GM20431 (cell line): Measurements from ENCODE around the gene SAT1.

Source experiments
- in situ Hi-C: fragments of 300-500 bp; cut with MseI, MboI; formaldehyde crosslinking; loops from one replicate; pipeline ENCODE4 v1.15.0; 2020; ENCODE audit warnings: low sequenced_read_pairs; ENCODE audit not compliant: unreplicated experiment

Gene SAT1

GRCh38 chrX:23773601-23774175 is 9.3 kb upstream of the SAT1 start:
- in situ Hi-C loops: no loop called here

DNA sequence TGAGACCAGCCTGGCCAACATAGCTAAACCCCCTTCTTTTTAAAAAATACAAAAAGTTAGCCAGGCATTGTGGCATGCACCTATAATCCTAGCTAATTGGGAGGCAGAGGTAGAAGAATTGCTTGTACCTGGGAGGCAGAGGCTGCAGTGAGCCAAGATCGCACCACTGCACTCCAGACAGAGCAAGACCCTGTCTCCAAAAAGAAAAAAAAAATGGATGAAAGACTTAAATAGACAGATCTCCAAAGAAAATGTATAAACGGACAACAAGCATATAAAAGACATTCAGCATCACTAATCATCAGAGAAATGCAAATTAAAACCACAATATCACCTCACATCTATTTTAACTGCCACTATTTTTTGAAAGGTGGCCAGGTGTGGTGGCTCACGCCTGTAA is 6.6 kb upstream of the SAT1 start:
- in situ Hi-C loops: no loop called here

DNA sequence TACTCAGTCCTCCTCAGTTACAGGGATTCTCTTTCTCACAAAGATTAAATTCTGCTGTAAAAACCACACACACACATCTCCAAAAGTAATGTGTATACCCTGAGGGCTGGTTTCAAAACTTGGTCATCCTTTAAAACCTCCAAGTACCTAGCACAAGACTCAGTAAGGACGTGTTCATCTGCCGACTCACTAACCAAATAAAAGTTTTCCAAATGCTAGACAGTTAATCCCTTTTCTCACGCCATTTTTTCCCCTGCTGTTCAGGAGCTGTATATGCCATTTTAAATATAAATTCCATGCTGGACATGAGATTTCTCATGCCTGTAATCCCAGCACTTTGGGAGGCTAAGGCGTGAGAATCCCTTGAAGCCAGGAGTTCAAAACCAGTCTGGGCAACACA is 3.9 kb upstream of the SAT1 start:
- in situ Hi-C loops: no loop called here

GRCh38 chrX:23782455-23782854 is 518 bp upstream of the SAT1 start:
- in situ Hi-C loops: no loop called here

DNA sequence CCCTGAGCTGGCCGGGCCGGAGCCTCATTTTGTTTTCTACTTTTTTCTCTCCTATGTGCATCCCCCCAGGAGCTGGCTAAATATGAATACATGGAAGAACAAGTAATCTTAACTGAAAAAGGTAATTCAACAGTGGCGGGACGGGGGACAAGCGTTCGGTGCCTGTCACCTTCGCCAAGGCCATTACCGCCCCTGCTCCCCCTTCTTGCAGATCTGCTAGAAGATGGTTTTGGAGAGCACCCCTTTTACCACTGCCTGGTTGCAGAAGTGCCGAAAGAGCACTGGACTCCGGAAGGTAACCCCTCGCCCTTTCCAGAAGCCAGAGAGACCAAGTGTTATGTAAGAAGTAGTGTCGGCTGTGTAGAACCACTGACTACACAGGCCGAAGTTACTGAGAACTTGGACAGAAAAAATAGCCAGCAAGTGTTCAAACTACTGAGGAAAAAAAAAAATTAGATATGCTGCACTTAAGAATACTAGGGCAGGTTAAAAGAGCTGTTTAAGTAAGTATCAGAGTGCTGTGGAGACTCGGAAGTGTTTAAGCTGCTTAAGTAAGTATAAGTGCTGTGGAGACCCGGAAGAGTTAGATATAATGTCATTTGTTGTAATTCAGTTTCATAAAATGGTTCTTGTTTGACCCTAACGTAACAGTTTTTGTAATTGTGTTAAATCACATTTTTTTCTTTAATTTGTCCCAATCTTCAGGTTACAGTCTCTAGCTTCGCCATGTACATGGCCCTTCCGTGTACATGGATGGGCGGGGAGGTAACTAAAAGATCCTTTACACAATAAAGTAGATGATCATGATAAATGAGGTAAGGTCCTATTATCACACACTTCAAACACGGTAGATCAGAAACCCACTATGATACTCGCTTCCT is 856 bp downstream of the SAT1 start:
- in situ Hi-C loops: no loop called here

GRCh38 chrX:23784470-23785331 is 1.7 kb downstream of the SAT1 start:
- in situ Hi-C loops: no loop called here

DNA sequence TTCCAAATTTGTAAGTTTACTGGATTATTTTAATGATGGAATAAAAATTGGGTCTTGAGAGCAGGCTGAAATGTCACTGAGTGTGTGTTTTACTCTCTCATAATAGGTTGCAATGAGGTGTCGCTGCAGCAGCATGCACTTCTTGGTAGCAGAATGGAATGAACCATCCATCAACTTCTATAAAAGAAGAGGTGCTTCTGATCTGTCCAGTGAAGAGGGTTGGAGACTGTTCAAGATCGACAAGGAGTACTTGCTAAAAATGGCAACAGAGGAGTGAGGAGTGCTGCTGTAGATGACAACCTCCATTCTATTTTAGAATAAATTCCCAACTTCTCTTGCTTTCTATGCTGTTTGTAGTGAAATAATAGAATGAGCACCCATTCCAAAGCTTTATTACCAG is 2.6 kb downstream of the SAT1 start:
- in situ Hi-C loops: no loop called here

DNA sequence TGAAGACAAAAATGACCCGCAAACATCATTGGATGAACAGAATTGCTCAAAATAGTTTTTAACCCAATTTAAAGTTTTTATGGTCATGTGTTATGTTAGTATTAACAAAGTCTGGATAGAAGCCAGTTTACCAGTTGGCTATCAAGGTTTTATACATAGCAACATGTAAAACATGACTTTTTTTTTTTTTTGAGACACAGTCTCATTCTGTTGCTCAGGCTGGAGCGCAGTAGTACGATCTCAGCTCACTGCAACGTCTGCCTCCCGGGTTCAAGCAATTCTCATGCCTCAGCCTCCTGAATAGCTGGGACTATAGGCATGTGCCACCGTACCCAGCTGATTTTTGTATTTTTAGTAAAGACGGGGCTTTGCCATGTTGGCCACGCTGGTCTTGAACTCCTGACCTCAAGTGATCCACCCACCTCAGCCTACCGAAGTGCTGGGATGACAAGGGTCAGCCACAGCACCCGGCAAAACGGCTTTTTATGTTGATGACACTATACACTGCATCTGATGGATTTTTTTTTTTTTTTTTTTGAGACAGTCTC is 3.4 kb downstream of the SAT1 start:
- in situ Hi-C loops: no loop called here

GRCh38 chrX:23787745-23788118 is 4.8 kb downstream of the SAT1 start:
- in situ Hi-C loops: no loop called here

DNA sequence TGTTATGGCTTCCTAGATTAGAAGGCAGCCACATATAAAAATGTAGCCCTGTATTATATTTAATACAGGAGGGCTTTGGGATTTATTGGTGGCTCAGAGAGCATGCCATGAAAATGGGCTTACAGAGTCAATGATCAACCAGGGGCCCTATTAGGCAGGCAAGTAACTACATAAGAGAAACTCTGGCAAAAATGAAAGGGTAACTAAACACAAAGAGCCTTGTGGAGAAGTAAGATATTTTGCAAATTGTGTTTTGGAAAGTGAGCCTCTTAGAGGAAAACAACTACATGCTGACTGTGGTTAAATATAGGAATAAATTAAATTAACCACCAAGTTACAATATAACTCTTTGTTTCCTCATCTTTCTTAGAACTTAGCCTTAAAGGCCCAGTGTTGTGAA is 5.5 kb downstream of the SAT1 start:
- in situ Hi-C loops: no loop called here

DNA sequence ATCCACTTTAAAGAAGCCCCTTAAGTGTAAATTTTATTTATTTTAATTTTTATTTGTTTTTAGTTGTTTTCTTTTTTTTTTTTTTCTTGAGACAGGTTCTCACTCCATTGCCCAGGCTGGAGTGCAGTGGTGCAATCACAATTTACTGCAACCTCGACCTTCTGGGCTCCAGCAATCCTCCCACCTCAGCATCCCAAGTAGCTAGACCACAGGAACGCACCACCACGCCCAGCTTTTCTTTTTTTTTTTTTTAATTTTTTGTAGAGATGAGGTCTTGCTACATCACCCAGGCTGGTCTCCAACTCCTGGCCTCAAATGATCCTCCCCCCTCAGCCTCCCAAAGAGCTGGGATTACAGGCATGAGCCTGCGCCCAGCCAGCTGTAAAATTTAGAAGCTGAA is 6.0 kb downstream of the SAT1 start:
- in situ Hi-C loops: no loop called here

DNA sequence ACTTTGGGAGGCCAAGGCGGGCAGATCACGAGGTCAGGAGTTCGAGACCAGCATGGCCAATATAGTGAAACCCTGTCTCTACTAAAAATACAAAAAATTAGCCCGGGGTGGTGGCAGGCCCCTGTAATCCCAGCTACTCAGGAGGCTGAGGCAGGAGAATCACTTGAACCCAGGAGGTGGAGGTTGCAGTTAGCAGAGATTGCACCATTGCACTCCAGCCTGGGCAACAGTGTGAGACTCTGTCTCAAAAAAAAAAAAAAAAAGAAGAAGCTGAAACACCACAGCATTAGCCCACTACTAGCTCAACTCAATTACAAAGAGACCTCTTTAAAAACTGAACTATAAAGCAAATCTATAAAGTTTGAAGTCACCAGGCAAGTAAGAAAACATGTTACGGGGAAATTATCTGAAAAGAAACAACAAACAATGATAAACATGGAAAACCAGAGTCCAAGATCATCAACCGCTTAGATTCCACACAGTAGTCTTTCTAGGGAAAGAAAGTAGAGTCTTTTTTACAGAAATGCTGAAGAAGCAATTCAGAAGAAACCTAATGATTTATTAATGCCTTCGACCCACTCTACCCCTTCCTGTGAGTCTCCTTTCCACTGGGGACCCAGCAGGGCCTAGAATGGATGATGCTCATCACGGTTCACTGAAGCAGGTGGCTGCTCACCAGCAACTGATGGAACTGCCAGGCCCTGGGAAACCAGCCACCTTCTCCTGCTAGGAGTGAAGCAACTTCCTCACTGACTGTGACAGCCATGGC is 6.6 kb downstream of the SAT1 start:
- in situ Hi-C loops: no loop called here

DNA sequence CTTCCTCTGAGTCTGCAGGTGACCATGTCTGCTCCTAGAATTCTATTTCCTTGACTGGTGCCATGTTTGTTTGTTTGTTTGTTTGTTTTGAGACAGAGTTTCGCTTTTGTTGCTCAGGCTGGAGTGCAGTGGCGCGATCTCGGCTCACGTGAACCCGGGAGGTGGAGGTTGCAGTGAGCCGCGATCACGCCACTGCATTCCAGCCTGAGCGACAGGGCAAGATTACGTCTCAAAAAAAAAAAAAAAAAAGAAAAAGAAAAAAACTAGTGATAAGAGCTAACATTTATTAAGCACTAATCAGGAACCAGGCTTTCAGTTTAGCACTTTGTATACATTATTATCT is 7.2 kb downstream of the SAT1 start:
- in situ Hi-C loops: no loop called here

- in situ Hi-C loops: no loop called here
These were observed 10.0 kb downstream of the SAT1 start for GRCh38 chrX:23792861-23793553.

DNA sequence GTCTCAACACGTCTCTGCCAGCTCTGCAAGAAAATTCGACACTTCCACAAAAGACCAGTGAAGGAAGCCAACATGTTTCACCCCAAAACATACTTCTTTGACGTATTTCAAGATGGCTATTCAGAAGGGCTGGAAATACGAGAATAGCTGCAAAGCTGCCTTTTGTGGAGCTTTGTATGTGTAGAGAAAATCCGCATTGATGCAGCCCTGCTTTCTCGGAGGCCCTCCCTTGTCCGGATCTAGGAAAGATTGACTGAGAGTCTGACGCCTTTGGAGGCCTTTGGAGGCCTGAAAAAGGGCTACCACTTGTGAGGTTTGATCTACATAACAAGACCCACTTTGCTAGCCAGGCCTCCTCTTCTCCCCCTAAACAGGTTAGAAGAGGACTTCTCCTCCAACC is 12.2 kb downstream of the SAT1 start:
- in situ Hi-C loops: no loop called here

GRCh38 chrX:23797371-23798128 is 14.6 kb downstream of the SAT1 start:
- in situ Hi-C loops: no loop called here

DNA sequence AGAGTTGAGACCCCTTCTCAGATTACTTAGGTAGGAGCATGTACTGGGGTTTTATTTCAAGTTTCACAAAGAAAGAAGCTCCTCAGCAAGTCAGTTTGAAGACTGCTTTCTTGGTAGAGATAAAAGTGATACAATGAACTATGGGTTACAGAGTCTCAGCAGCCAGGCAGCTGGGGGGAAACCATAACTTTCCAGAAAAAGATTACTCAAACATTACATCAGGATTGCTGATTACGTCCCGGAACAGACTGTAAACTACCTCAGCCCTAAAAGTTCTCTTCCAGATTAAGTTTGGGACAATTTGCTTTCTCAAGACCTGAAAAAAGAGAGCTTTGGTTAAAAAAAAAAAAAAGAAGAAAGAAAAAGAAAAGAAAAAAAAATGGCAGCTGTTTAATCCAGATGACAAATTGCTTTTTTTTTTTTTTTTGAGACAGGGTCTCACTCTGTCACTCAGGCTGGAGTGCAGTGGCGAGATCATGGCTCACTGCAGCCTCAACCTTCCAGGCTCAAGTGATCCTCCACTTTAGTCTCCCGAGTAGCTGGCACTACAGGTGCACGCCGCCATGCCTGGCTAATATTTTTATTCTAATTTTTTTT is 16.6 kb downstream of the SAT1 start:
- in situ Hi-C loops: no loop called here

DNA sequence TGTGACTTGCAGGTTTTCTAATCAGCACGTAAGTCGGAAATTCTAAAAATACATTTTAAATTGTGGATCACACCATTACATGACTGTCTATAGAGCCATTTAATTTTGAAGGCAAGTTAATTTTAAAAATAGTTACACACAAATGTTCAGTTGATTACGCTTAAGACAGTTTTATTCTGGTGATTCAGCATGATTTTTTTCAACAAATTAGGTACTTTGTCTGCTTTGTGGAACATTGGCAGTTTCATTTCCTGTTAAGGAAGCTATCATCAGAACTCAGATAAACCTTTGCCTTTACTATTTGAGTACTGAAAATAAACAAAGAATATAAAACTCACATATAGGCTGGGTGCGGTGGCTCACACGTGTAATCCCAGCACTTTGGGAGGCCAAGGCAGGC is 19.5 kb downstream of the SAT1 start:
- in situ Hi-C loops: no loop called here
